SU-DHL-6 (cell line): ENCODE measurements around the gene TRIM38.

ENCODE experiments used
- EZH2phosphoT487 ChIP-seq: fragments of 200-600 bp; sonication (generic), shearing (Covaris generic); conservative IDR thresholded peaks from 2 replicates; pipeline ENCODE4 v1.6.1; 2018; ENCODE audit warnings: mild to moderate bottlenecking, antibody characterized with exemption, low read length, moderate library complexity, mixed read lengths
- TF ChIP-seq, protein P1 (sequence below): fragments of 200-600 bp; sonication (generic); IDR thresholded peaks from one replicate; pipeline ENCODE4 v1.5.1; 2017; ENCODE audit warnings: antibody characterized with exemption, mild to moderate bottlenecking, low read length, moderate library complexity; ENCODE audit not compliant: insufficient read depth, poor library complexity, severe bottlenecking

- TF ChIP-seq, protein P1, sequence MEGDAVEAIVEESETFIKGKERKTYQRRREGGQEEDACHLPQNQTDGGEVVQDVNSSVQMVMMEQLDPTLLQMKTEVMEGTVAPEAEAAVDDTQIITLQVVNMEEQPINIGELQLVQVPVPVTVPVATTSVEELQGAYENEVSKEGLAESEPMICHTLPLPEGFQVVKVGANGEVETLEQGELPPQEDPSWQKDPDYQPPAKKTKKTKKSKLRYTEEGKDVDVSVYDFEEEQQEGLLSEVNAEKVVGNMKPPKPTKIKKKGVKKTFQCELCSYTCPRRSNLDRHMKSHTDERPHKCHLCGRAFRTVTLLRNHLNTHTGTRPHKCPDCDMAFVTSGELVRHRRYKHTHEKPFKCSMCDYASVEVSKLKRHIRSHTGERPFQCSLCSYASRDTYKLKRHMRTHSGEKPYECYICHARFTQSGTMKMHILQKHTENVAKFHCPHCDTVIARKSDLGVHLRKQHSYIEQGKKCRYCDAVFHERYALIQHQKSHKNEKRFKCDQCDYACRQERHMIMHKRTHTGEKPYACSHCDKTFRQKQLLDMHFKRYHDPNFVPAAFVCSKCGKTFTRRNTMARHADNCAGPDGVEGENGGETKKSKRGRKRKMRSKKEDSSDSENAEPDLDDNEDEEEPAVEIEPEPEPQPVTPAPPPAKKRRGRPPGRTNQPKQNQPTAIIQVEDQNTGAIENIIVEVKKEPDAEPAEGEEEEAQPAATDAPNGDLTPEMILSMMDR = no peak
- TF ChIP-seq EZH2phosphoT487 = no peak
These were observed 68.1 kb downstream of the TRIM38 start for GRCh38 chr6:26030716-26031115.
